Measurements from ENCODE around the gene CCL27. TPM values are rescaled to one million over a fixed set of nuclear protein-coding genes. Genes with fewer than 3 reads are reported as not detected.

Gene CCL27
- total RNA-seq, 1 experiment from 2014 or later, result not detected

DNA sequence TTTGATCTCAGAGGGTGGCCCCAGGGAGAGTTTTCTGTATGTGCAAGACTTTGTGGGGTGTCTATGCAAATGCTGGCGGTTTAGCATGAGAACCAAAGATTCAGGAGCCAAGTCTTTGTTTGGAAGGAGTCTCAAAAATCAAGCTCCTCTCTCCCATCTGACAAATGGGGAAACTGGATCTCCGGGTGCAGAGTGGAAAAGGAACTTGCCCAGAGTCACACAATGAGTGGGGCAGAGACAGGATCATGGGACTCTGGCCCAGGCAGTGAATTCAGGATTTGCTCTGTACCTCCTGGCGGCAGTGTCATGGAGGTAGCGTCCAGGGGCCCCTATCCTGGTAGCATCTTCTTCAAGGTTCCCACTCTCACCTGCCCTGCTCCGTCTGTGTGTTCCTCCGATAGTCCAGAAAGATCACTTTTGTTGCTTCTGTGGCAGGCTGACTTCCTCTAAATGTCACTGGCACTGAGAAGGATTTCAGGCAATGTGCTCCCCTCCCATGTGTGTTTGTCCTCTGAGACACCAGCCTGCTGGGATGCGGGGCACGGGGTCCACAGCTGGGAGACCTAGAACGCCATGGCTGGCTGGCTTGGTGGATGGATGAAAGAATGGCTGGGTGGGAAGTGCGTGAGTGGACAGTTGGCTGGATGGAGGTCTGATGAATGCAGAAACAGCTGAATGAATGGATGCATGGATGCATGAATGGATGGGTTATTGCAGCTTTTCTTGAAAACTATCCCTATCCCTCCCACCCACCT lies 25.0 kb upstream of the CCL27 start:
- in situ Hi-C loops (cut with HindIII; ENCODE audit: low pct_unique_long_range_greater_than_20kb, low sequenced_read_pairs), result no loop called here

DNA sequence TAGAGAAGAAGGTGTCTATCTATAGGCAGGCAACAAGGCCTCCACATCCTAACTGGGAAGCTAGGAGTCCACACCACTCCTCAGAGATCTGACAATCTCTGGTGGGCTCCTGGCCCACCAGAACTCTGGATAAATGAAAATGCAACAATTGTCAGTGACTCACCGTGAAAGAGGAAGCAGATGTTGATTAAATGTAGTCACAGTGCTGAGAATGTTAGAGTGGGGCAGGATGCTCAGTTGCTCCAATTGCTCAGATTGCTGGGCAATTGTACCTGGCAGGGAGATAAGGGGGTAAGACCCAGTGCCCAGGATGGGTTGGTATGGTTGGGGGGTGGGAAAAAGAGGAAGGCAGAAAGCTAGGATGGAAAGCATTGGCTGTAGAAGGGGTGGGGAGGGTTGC lies 24.3 kb upstream of the CCL27 start:
- in situ Hi-C loops (cut with HindIII; ENCODE audit: low pct_unique_long_range_greater_than_20kb, low sequenced_read_pairs), result no loop called here
- DNase-seq (ENCODE audit: low read depth, low spot score), result no peak

More for the DNA sequence above, 25.0 kb upstream of the CCL27 start:
- no peak for DNase-seq (ENCODE audit: low read depth, low spot score)

- DNase-seq (ENCODE audit: low read depth, low spot score), result no peak
- in situ Hi-C loops (cut with HindIII; ENCODE audit: low pct_unique_long_range_greater_than_20kb, low sequenced_read_pairs), result no loop called here
Observed at GRCh38 chr9:34686231-34686630, 23.8 kb upstream of the CCL27 start.

DNA sequence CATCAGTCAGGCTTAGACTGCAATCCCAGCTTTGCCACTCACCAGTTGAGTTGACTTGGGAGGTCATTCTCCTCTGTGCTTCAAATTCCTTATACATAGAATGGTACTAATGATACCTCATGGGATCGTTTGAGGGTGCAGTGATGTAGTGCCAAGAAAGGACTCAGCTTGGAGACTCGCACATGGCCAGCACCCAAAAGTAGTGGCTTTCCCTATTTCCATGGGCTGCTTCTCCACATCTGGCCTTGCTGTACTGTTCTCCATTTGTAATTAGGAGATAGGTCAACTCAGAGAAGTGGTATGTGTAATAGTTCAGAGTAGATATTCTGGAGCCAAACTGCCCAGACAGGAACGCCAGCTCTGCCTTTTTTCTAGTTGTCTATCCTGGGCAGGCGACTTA lies 23.1 kb upstream of the CCL27 start:
- in situ Hi-C loops (cut with HindIII; ENCODE audit: low pct_unique_long_range_greater_than_20kb, low sequenced_read_pairs), result no loop called here
- no peak for DNase-seq (ENCODE audit: low read depth, low spot score)

DNA sequence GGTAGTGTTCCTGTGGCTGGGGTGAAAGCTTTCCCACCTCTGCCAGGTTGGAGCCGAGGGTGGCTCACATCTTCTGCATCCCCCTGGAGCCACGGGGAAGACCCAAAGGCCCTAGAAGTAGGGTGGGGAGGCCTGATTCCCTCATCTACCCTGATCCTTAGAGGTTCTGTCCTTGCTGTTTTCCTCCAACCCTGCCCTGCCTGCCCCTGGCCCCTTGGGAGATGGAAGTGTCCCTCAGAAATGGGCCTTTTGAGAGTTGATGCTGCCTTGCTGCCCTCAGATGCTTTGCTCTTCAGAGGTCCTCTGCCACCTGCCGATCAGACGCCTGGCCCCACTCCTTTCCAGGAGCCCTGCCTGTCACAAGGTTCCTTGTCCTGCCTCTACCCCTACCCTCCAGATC lies 22.4 kb upstream of the CCL27 start:
- in situ Hi-C loops (cut with HindIII; ENCODE audit: low pct_unique_long_range_greater_than_20kb, low sequenced_read_pairs), result no loop called here
- DNase-seq (ENCODE audit: low read depth, low spot score), result no peak

GRCh38 chr9:34684145-34684544 lies 21.7 kb upstream of the CCL27 start:
- no peak for DNase-seq (ENCODE audit: low read depth, low spot score)
- in situ Hi-C loops (cut with HindIII; ENCODE audit: low pct_unique_long_range_greater_than_20kb, low sequenced_read_pairs), result no loop called here

DNA sequence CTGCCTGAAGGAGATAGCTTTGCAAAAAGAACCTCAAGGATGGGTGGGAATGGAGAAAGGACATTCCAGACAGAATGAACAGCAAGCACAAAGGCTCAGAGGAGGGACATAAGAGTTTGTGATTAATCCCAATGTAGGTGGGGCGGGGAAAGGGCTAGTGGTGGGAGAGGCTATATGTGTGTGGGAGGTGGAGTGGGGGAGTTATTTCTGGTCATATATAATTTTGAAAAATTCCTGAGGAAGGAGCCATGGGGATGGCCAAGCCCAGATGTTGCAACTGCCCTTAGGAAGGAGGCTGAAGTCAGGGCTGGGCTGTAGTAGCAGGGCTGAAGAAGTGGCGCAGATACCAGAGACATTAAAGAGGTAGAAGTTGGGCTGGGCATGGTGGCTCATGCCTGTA lies 13.4 kb upstream of the CCL27 start:
- in situ Hi-C loops (cut with HindIII; ENCODE audit: low pct_unique_long_range_greater_than_20kb, low sequenced_read_pairs), result no loop called here

DNA sequence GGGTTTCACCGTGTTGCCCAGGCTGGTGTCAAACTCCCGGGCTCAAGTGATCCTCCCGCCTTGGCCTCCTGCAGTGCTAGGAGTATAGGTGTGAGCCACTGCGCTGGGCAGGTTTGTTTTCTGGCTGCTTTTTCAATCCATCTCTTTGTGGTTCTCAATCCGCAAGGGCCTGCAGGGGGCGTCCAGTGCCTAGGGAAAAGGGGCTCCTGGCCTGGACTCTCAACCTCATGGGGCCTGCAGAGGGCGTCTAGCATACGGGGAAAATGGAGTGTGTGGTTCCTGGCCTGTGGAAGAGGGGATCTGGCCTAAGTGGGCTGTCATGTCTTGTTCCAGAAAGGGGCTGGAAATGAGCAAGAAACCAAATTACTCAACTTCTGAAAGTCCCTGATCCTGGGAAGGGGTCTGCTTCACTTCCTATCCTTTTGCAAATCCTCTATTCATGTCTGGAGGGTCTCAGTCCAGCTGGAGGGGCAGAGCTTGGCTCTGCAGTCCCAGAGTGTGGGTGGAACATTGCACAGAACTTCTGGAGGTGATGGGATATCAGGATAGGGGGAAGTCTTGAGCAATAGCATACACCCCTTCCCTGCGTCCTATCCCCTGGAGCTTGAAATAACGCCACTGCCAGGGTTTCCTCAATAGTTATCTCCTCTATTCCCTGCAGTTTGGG lies 12.7 kb upstream of the CCL27 start:
- in situ Hi-C loops (cut with HindIII; ENCODE audit: low pct_unique_long_range_greater_than_20kb, low sequenced_read_pairs), result no loop called here
- peak; percentile 89 for DNase-seq (ENCODE audit: low read depth, low spot score)

More for the DNA sequence above, 13.4 kb upstream of the CCL27 start:
- DNase-seq (ENCODE audit: low read depth, low spot score), result no peak

DNA sequence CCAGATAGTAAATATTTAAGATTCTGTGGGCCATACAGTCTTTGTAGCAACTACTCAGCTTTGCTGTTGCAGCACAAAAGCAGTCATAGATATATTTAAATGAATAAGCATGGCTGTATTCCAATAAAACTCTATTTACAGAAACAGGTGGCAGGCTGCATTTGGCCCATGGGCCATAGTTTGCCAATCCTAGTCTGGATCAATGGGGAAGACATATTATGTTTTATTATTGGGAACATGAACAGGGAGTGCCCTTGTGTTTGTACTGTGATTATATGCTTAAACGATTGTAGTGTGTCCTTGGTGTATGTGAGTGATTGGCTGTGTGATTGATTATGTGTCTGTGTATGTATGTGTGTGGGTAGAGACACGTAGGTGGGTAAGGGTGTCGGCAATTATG lies 12.0 kb upstream of the CCL27 start:
- DNase-seq (ENCODE audit: low read depth, low spot score), result no peak

DNA sequence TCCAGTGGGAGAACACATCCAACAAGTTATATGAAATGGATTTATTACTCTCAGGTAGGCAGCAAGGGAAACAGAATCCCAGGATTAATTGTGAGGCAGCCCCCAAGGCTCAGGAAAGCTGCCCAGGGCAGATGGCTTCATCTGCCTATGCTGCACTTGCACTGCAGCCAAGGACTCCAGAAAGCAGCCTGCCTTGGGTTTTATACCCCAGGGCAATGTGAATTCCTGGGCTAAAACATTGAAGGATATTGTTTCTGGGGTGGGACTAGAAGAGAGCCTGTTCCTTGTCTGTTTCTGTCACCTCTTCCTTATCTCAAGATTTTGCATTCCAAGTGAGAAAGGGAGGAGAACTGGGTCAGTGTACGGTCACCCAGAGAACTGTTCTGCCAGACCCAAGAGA lies 8.8 kb upstream of the CCL27 start:
- in situ Hi-C loops (cut with HindIII; ENCODE audit: low pct_unique_long_range_greater_than_20kb, low sequenced_read_pairs), result no loop called here
- no peak for DNase-seq (ENCODE audit: low read depth, low spot score)

More for the DNA sequence above, 12.0 kb upstream of the CCL27 start:
- in situ Hi-C loops (cut with HindIII; ENCODE audit: low pct_unique_long_range_greater_than_20kb, low sequenced_read_pairs), result no loop called here

- DNase-seq (ENCODE audit: low read depth, low spot score), result no peak
- in situ Hi-C loops (cut with HindIII; ENCODE audit: low pct_unique_long_range_greater_than_20kb, low sequenced_read_pairs), result no loop called here
Observed at GRCh38 chr9:34669809-34670562, 7.5 kb upstream of the CCL27 start.

DNA sequence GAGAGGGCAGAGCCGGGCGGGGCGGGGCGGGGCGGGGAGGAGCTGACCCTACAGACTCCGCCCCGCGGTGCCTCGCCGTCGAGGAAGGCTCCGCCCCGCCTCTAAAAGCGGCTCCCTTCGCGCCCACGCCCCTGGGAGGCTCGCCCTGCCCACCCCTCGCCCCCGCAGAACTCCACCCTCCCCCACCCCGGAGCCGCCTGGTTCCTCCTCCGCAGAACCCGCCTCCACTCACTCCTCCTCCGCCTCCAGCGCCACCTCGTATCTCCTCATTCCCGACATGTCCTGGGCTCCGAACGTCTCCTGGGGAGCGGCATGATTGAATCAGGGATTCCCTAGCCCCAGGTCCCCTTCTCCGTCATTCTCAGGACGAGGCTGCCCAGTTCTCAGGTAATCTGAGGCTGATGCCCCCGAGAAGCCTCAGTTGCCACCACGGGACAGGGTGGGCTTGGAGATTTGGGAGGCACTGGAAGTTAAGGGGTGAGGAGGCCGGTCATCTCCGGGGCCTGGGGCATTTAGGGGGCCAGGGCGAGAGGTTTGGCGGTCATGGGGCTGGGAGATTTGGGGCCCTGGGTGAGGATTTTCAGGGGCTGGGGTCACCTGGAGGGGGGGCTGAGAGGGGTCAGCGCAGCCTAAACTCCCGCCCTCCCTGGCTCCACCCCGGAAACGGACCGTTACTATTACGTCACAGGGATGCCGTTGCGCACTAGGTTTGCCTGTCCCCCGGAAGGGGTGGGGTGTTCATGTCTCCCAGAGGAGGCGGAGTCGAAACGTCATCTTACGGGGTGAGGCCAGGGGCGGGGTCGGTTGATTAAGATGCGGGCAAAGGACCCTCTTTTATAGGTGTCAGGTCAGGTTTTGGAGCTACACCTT lies 3.2 kb upstream of the CCL27 start:
- DNase-seq (ENCODE audit: low read depth, low spot score), result peak; percentile 93
- in situ Hi-C loops (cut with HindIII; ENCODE audit: low pct_unique_long_range_greater_than_20kb, low sequenced_read_pairs), result no loop called here

DNA sequence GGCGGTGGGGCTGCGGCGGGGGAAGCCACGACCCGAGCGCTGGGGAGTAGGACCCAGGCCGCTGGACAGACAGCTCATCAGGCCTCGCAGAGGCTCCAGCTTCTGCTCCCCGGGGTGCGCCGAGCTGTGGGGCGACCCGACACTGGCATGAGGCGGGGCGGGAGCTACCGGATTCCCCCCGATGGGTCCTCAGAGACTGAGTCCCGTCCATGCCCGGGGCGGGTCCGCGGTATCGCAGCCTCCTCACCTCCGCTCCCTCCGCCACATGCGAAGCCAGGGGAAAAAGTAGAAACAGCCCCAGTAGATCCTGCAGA lies 2.6 kb upstream of the CCL27 start:
- in situ Hi-C loops (cut with HindIII; ENCODE audit: low pct_unique_long_range_greater_than_20kb, low sequenced_read_pairs), result no loop called here
- no peak for DNase-seq (ENCODE audit: low read depth, low spot score)

DNA sequence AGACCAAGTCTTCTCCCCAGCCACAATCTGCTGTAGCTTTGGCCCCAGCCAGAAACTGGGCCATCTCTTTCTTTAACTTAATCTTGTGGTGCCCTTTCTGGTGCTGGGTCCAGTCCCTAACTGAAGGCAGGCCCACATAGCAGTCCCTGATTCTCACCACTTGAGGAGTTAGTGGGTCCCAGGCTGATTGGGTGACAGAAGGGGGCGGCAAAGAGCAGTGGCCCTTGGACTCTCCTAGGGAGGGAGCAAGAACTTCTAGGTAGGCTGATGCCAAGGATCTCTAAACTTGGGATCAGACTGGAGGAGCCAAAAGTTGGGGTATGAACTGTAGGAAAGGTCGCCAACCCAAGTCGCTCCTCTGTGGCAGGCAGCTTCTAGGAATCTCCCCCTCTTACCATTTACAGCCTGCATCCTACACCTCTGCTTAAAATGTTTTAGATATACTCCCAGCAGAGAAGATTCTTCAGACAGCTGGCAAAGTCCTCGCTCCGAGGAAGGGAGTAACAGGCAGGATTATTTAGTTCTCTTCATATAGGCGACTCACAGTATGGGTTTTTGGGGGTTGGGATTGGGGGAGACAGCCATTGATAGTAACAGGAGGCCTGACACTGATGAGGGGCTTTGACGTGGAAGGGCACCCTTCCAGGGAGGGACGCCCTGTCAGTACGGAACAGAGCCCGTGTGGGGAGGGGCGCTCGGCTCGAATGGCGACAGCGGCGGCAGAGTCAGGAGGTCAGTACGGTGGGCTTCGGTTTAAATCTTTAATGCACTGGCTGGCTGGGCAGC lies 2.0 kb upstream of the CCL27 start:
- DNase-seq (ENCODE audit: low read depth, low spot score), result peak; percentile 84
- in situ Hi-C loops (cut with HindIII; ENCODE audit: low pct_unique_long_range_greater_than_20kb, low sequenced_read_pairs), result no loop called here

DNA sequence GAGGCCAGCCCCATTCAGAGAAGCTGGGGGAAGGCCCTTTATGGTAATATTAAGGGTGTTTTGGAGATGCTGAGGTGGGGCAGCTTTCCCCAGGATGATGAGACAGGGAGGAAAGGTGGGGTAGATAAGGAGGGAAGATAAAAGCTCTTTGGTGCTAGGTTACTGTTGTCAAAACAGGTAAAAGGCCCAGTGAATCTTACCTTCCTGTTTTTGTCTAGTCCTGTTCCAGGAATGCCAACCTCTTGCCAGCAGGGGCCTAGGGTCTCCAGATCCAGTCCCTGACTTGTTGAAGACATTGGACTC lies 797 bp upstream of the CCL27 start:
- DNase-seq (ENCODE audit: low read depth, low spot score), result no peak
- in situ Hi-C loops (cut with HindIII; ENCODE audit: low pct_unique_long_range_greater_than_20kb, low sequenced_read_pairs), result no loop called here

GRCh38 chr9:34659592-34660253 lies 2.7 kb downstream of the CCL27 start:
- DNase-seq (ENCODE audit: low read depth, low spot score), result no peak

GRCh38 chr9:34658461-34658860 lies 4.0 kb downstream of the CCL27 start:
- in situ Hi-C loops (cut with HindIII; ENCODE audit: low pct_unique_long_range_greater_than_20kb, low sequenced_read_pairs), result no loop called here
- DNase-seq (ENCODE audit: low read depth, low spot score), result no peak

More at GRCh38 chr9:34659592-34660253, 2.7 kb downstream of the CCL27 start:
- in situ Hi-C loops (cut with HindIII; ENCODE audit: low pct_unique_long_range_greater_than_20kb, low sequenced_read_pairs), result no loop called here
